Fibroblast of skin of abdomen (primary cell): ENCODE data around the gene SFT2D3.

Experiments used
- DNase-seq: peaks from one replicate; pipeline ENCODE4 v3.0.0-alpha.2; 2013

SFT2D3 gene

GRCh38 chr2:127681976-127682857, 19.1 kb upstream of the SFT2D3 start:
- no peak for DNase-seq

GRCh38 chr2:127683056-127683455, 18.2 kb upstream of the SFT2D3 start:
- DNase-seq, result no peak

- peak; percentile 51 for DNase-seq
Measured at GRCh38 chr2:127683757-127684156, 17.5 kb upstream of the SFT2D3 start.

DNA sequence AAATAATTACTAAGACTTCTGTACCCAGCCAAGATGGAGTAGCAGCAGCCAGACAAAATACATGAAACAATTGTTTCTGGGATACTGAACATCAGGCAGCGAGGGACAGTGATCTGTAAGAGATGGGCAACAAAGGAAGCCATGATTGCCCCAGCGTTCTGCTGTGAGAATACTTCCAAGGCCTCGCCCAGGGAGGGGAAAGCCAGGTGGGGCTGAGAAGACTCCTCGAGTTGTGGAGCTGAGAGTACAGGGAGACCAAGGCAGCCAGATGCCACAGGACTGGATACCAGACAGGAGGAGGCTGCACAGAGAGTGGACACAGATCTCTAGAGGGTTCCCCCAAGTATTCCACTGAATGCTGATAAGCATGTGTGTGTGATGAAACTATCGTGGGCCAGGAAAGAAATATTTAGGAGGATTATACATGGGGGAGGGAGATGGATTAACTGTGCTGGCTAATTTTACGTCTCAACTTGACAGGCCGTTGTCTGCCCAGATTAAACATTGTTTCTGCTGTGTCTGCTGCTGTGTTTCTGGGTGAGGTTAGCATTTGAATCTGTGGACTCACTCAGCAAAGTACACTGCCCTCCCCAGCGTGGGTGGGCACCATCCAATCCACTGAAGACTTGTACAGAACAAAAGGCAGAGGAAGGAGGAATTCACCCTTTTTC, 15.8 kb upstream of the SFT2D3 start:
- DNase-seq, result no peak

GRCh38 chr2:127688405-127688804, 12.9 kb upstream of the SFT2D3 start:
- no peak for DNase-seq

GRCh38 chr2:127690696-127691095, 10.6 kb upstream of the SFT2D3 start:
- DNase-seq, result no peak

GRCh38 chr2:127694986-127695385, 6.3 kb upstream of the SFT2D3 start:
- DNase-seq, result no peak

GRCh38 chr2:127695491-127696472, 5.5 kb upstream of the SFT2D3 start:
- peak; percentile 60 for DNase-seq

- no peak for DNase-seq
Measured at GRCh38 chr2:127697482-127698180, 3.7 kb upstream of the SFT2D3 start.

GRCh38 chr2:127698553-127699355, 2.5 kb upstream of the SFT2D3 start:
- no peak for DNase-seq

DNA sequence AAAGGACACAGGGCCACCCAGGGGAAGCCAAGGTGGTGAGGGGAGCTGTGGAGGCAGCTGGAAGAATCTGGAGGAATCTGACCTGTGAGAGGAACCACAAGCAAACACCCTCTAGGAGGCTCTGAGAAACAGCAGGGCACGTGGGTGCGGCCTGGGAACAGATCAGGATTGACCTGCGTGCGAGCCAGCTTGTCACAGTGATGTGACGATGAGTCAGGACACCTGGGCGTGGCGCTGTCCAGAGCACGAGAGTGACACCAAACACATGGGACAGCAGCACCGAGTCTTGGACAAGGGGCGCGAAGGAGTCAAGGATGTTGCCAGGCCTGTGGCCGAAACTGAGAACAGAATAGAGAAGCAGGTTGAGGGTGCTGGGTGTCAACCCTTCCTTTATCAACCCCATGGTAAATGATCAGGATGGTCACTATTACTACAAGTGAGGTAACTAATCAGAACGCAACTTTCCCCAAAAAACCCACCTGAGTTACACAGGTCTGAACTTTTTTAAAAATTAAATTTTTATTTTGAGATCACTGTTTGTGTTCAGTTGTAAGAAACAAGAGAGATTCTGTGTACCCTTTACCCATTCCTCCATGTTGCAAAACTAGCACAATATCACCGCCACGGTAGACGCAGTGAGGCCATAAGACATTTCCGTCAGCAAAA, 637 bp upstream of the SFT2D3 start:
- DNase-seq, result no peak

DNA sequence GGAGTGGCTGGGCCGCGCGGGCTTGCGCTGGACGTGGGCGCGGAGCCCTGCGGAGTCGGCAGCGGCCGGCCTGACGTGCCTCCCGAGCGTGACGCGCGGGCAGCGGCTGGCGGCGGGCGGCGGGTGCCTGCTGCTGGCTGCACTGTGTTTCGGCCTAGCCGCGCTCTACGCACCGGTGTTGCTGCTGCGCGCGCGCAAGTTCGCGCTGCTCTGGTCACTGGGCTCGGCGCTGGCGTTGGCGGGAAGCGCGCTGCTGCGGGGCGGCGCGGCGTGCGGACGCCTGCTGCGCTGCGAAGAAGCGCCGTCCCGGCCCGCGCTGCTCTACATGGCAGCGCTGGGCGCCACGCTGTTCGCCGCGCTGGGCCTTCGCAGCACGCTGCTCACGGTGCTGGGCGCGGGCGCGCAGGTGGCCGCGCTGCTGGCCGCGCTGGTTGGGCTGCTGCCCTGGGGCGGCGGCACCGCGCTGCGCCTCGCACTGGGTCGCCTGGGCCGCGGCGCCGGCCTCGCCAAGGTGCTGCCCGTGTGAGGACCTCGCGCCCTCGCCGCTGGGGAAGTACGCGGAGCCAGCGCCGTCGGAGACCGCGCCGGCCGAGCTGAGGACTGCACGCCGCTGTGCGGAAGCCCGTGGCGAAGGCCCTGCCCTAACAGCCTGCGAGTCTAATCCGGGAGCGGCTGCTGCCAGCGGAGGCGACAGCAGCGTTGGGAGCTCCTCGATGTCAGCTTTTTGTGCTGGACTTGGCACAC, 526 bp downstream of the SFT2D3 start:
- peak; percentile 70 for DNase-seq

DNA sequence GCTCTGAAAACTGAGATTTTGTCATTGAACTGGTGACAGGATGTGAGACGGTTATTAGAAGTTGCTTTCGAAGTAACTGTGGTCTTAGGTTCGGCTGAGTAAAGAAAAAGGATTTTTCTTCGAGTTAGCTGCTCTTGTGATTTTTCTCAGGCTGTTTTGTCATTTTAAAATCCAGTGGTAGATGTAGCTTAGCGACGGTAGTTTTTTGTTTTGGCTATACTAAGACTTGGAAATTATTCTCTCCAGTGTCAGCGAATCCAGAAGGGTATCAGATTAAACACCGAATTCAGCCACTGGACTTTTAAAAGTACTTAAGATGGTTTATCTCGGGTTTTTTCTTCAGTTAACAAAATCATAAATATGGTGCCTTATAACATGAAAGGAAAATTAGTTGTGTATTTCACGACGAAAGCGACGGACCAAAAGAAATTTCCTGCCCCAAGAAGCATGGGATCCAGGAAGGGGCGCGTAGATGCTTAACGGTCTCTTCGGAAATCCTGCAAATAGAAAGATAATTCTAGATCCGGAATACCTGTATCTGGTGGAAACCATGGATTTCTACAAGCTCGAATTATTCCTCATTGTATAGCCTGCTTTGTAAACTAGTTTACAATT, 1.2 kb downstream of the SFT2D3 start:
- no peak for DNase-seq

- no peak for DNase-seq
Measured at GRCh38 chr2:127703282-127703681, 2.0 kb downstream of the SFT2D3 start.

GRCh38 chr2:127704641-127705390, 3.5 kb downstream of the SFT2D3 start:
- DNase-seq, result peak; percentile 17

GRCh38 chr2:127705391-127706065, 4.2 kb downstream of the SFT2D3 start:
- no peak for DNase-seq

- DNase-seq, result no peak
Measured at GRCh38 chr2:127706215-127706990, 5.1 kb downstream of the SFT2D3 start.
